Ovary (tissue), 9 donors: ENCODE measurements around the gene TMUB1. TPM values are rescaled to one million over a fixed set of nuclear protein-coding genes. Genes with fewer than 3 reads are reported as not detected.

Experiments
- DNase-seq, 5 donors: peaks; one replicate each; pipeline ENCODE4 v3.0.0-alpha.2; 2019 to 2020
- H3K27ac ChIP-seq, 2 donors: fragments of 200-600 bp; one replicate each; pipeline versions ENCODE4 v1.5.1 to v1.8.0; 2019 to 2022
- H3K27me3 ChIP-seq: fragments of 200-600 bp; one replicate; pipeline ENCODE4 v1.8.0; 2022
- H3K36me3 ChIP-seq: fragments of 200-600 bp; sonication (generic); one replicate; pipeline ENCODE4 v1.5.1; 2019
- H3K4me1 ChIP-seq: one replicate; pipeline ENCODE4 v1.8.1; 2013; ENCODE audit warnings: mild to moderate bottlenecking, moderate library complexity; ENCODE audit not compliant: insufficient read depth
- H3K4me3 ChIP-seq: fragments of 200-600 bp; sonication (generic); one replicate; pipeline ENCODE4 v1.5.1; 2017
- H3K9me3 ChIP-seq, 2 donors: fragments of 200-600 bp in 1 of 2; sonication (generic) in 1 of 2; one replicate each; pipeline versions ENCODE4 v1.5.1 to v1.8.1; 2013 to 2019; ENCODE audit warnings: mild to moderate bottlenecking in 1 of 2, moderate library complexity in 1 of 2
- EP300 ChIP-seq: sonication (generic); formaldehyde crosslinking; IDR thresholded peaks from one replicate; pipeline ENCODE4 v1.6.1; 2017; ENCODE audit warnings: antibody characterized with exemption
- POLR2A ChIP-seq: fragments of 450-650 bp; IDR thresholded peaks from one replicate; pipeline ENCODE4 v1.6.1; 2017; ENCODE audit warnings: antibody characterized with exemption, mild to moderate bottlenecking, moderate library complexity
- WGBS, 3 donors: extraction: QIAGEN DNeasy Blood & Tissue Kit in 1 of 3; methylation state at CpG; one replicate each; pipeline versions ENCODE4 v1.1.5 to v1.1.7; 2013 to 2017; 5-methylcytosine and 5-hydroxymethylcytosine counted together
- intact Hi-C, 4 donors: fragments of 100-400 bp; cut with DNase I; formaldehyde crosslinking; loops; one replicate each; pipeline versions ENCODE4 v1.11.0 to v1.15.1; 2022 to 2023
- polyA plus RNA-seq, 2 donors: library from polyadenylated mRNA; stranded (reverse); fragments of 200-250 nt in 1 of 2; fragments of 350-450 nt in 1 of 2; fragmentation: Illumina TruSeq in 1 of 2; extraction: RNeasy Lipid Tissue Mini Kit (QIAGEN cat#74804) in 1 of 2; gene quantifications; one replicate each; pipeline ENCODE4 v1.2.3, GENCODE V29; 2013 to 2014
- total RNA-seq, 7 donors: library from RNA; depleted of rRNA in 2 of 7; stranded (reverse); fragments of >200 nt in 2 of 7; fragmentation: NEBNext Ultra II Directional in 3 of 7; extraction: Animal tissue kit (Norgen Biotek cat#: 25700) in 3 of 7; gene quantifications; one replicate each; pipeline versions ENCODE4 v1.1.0 to v1.2.4, GENCODE V29; 2016 to 2023
- TF ChIP-seq, protein P1 (sequence below), 3 donors: fragments of 450-650 bp in 2 of 3; fragments of 200-600 bp in 1 of 3; IDR thresholded peaks; one replicate each; pipeline versions ENCODE4 v1.5.1 to v1.8.0; 2016 to 2022; ENCODE audit warnings: antibody characterized with exemption in 3 of 3, mild to moderate bottlenecking in 1 of 3
- donor health status: DM: no; HTN: no; CAD: no; lungs with moderate emphysema.
- donor health status: DM: no; HTN: no; CAD: no.
- donor health status: Bipolar disorder and iron deficiency.
- donor health status: DM: yes; HTN: yes; CAD: no.
- donor health status: DM: no; HTN: no; CAD: no.
- donor health status: DM: yes; HTN: yes; CAD: no.

Gene TMUB1
- total and polyA plus RNA-seq, 9 donors, result 1.9 to 40.3 (median 28.8) TPM

DNA sequence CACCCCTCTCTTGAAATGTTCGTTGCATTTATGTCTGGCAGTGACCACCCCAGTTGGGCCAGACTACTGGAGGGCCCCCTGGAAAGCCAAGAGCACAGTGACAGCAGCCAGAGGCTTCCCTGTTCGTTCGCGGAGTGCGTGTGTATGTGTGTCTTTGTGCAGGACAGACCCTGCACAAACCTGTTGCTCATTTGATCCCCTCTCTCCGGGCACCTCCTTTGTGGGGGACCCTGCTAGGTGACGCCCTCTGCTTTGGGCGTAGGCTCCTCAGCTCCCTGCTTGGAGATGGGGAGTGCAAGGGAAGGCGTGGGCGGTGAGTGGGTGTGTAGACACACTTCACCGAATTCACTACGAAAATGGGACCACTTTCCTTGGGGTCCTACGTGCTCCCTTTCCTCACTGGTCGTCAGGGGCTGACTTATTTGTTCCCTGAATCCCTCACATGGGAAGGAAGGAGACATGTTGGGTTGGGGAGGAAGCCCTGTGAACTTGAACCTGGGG lies 41.7 kb upstream of the TMUB1 start:
- no peak for DNase-seq
- Histone ChIP-seq H3K36me3 (no peaks in the 10 kb centered on the region), H3K27me3 (no peaks in the 10 kb centered on the region), H3K4me1 (peaks cover 8% of the 10 kb centered on the region), H3K27ac (no peak overlapping the region), H3K9me3 (no peaks in the 10 kb centered on the region), H3K4me3 (no peak overlapping the region)
- TF ChIP-seq EP300 (no peak), POLR2A (no peak)
- TF ChIP-seq, protein P1, sequence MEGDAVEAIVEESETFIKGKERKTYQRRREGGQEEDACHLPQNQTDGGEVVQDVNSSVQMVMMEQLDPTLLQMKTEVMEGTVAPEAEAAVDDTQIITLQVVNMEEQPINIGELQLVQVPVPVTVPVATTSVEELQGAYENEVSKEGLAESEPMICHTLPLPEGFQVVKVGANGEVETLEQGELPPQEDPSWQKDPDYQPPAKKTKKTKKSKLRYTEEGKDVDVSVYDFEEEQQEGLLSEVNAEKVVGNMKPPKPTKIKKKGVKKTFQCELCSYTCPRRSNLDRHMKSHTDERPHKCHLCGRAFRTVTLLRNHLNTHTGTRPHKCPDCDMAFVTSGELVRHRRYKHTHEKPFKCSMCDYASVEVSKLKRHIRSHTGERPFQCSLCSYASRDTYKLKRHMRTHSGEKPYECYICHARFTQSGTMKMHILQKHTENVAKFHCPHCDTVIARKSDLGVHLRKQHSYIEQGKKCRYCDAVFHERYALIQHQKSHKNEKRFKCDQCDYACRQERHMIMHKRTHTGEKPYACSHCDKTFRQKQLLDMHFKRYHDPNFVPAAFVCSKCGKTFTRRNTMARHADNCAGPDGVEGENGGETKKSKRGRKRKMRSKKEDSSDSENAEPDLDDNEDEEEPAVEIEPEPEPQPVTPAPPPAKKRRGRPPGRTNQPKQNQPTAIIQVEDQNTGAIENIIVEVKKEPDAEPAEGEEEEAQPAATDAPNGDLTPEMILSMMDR (IDR thresholded peaks at IDR 0.05), result no peak
- intact Hi-C loops, result loop anchor here in 3 of 4 donors (5.0 kb wide), 4 partner anchors 42 to 177 kb away; partner anchors contain the start of gene GBX1 (in 1 of the 3)
- 83 to 89% (median 87%) methylated on average over 14 of the region's 14 CpGs for WGBS, 3 donors

DNA sequence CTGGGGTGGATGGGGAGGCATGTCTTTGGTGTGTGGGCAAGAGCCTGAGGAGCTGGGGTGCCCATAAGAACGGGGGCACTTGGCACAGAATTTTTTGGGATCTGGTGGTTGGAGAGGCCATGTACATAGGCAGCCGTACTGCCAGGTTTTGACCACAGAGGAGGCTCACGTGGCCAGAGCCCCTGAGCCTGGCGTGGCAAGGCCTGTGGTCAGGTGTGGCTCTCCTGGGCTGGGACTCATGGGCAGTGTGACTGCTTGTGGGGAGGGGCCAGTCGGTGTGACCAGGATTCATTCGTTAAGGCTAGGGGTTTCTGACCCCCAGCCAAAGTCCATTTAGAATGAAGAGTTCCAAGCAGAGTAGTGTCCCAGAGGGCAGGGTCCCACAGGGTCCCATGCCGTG lies 41.2 kb upstream of the TMUB1 start:
- H3K9me3 ChIP-seq, result no peaks in the 10 kb centered on the region
- intact Hi-C loops, result loop anchor here in 1 of 4 donors (5.0 kb wide), 1 partner anchor 178 kb away; no protein-coding TSS in a partner anchor
- no peaks in the 10 kb centered on the region for H3K27me3 ChIP-seq
- no peak for DNase-seq
- no peak for TF ChIP-seq POLR2A
- TF ChIP-seq, protein P1 (IDR thresholded peaks at IDR 0.05), result no peak
- TF ChIP-seq EP300, result no peak
- H3K4me1 ChIP-seq, result peaks cover 8% of the 10 kb centered on the region
- no peak overlapping the region for H3K4me3 ChIP-seq
- 83 to 91% (median 86%) methylated on average over 4 to 7 of the region's 7 CpGs for WGBS, 3 donors
- H3K36me3 ChIP-seq, result no peaks in the 10 kb centered on the region
- H3K27ac ChIP-seq, result no peak overlapping the region

DNA sequence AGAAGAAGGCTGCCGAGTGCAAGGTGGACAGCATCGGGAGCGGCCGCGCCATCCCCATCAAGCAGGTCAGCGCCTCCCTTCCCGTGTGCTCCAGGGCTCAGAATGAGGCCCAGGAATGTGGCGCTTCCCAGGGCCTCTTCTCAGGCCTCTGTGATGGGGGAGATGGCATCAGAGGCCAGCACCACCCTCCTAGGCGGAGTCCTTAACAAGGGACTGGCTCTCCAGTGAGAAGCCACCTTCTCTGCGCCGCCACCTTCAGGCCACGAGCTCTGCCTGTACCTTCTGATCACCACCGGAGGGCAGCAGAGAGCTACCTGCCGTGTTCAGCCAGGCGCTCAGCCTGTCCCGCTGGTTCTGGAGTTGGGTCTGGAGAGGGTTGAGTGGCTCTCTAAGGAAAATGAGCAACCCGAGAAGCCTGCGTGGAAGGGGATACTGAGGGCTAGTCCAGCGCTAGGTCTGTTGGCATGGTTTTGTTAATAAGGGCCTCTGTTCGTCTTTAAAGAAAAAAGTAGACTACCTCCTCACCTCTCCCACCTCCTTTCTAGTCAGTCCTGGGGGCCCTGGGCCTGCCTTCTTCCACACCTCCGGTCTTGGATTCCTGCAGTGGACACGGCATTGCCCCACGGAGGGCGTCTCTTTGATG lies 40.6 kb upstream of the TMUB1 start:
- H3K27me3 ChIP-seq, result no peaks in the 10 kb centered on the region
- H3K9me3 ChIP-seq, result no peaks in the 10 kb centered on the region
- peaks cover 8% of the 10 kb centered on the region for H3K4me1 ChIP-seq
- H3K27ac ChIP-seq, result no peak overlapping the region
- WGBS, 3 donors, result 43 to 46% (median 45%) methylated on average over 24 of the region's 24 CpGs
- intact Hi-C loops, result loop anchor here in 1 of 4 donors (5.0 kb wide), 1 partner anchor 178 kb away; no protein-coding TSS in a partner anchor
- H3K4me3 ChIP-seq, result no peak overlapping the region
- peak; percentile 77 to 88 (median 88) for DNase-seq
- H3K36me3 ChIP-seq, result no peaks in the 10 kb centered on the region
- TF ChIP-seq EP300, result no peak
- TF ChIP-seq, protein P1 (IDR thresholded peaks at IDR 0.05), result peak; percentile 88 to 93 (median 90)

DNA sequence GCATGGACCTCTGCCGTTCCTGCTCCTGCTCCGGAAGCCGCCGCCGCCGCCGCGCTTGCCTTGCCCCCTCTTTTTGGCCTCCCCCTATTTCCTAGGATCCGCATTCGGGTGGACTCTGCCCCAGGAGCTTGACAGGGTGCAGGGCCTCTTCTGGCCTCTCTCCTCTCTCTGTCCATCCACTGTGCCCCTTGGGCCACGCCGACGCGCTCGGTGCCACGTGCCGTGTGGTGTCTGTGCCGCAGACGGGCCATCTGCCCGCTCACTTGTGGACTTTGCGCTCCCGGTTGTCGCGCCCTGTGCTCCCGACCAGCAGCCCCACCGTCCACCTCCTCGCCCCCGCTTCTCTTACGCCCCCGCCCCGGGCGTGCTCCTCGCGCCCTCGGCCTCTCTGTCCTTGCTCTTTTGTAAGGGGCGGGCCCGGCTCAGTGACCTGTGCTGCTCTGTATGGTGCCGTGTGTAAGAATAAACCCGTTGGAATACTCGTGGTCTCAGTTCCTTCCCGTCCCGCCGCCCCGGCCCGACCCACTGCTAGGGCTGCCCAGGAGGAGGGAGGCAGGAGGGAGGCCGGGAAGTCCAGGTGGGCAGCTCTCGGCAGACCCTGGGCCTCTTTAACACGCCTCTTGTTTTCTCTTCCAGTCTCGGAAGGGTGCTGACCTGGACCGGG lies 40.0 kb upstream of the TMUB1 start:
- 85 to 88% (median 86%) methylated on average over 50 of the region's 50 CpGs for WGBS, 3 donors
- intact Hi-C loops, result loop anchor here in 1 of 4 donors (5.0 kb wide), 1 partner anchor 179 kb away; no protein-coding TSS in a partner anchor
- no peak overlapping the region for H3K27ac ChIP-seq

More for the DNA sequence above, 40.0 kb upstream of the TMUB1 start:
- Histone ChIP-seq H3K36me3 (no peaks in the 10 kb centered on the region), H3K4me3 (no peak overlapping the region), H3K27me3 (no peaks in the 10 kb centered on the region), H3K9me3 (no peaks in the 10 kb centered on the region), H3K4me1 (peaks cover 8% of the 10 kb centered on the region)
- DNase-seq, result no peak
- TF ChIP-seq, protein P1 (IDR thresholded peaks at IDR 0.05), result no peak
- TF ChIP-seq POLR2A (no peak), EP300 (no peak)
